B cell (primary cell): ENCODE data around the gene ZNF580. TPM values are rescaled to one million over a fixed set of nuclear protein-coding genes. Genes with fewer than 3 reads are reported as not detected.

ENCODE experiments used
- ATAC-seq: fragments of 200-7000 bp; cut with Tn5 transposase; one replicate; pipeline ENCODE4 v1.10.0; 2021; ENCODE audit warnings: low read depth, mild to moderate bottlenecking, moderate number of reproducible peaks, moderate library complexity
- CTCF ChIA-PET: fragments of 350-600 bp; sonication (Branson Sonifier 250); formaldehyde crosslinking; loops from one replicate; lab custom pipeline; 2021; ENCODE audit warnings: antibody characterized with exemption, inconsistent platforms; lab: Charles Lee
- POLR2A ChIA-PET: fragments of 350-600 bp; sonication (Branson Sonifier 250); formaldehyde crosslinking; loops from one replicate; lab custom pipeline; 2021; ENCODE audit warnings: antibody characterized with exemption; lab: Charles Lee
- DNase-seq: peaks from one replicate; pipeline ENCODE4 v3.0.0; 2013
- H2AFZ ChIP-seq: 2 replicates; pipeline ENCODE4 v1.6.1; 2012; ENCODE audit warnings: mild to moderate bottlenecking, low read depth, low read length; ENCODE audit not compliant: insufficient read depth, poor library complexity, severe bottlenecking
- H3K27ac ChIP-seq, 2 donors: 1 replicate in 1 of 2; 2 replicates in 1 of 2; pipeline ENCODE4 v1.5.1; 2012 to 2013; ENCODE audit warnings: low read length in 2 of 2, mild to moderate bottlenecking in 2 of 2, moderate library complexity in 1 of 2
- H3K27me3 ChIP-seq, 4 experiments: fragments of 200-600 bp in 1 of 4; sonication (generic) in 1 of 4; replicated peaks in 1 of 4; 1 replicate in 2 of 4; 2 replicates in 2 of 4; pipeline versions ENCODE4 v1.6.1 to v1.7.0; 2013 to 2016; ENCODE audit warnings: low read length in 3 of 4, mild to moderate bottlenecking in 2 of 4, mixed read lengths in 1 of 4, moderate library complexity in 1 of 4; ENCODE audit not compliant: insufficient read depth in 4 of 4, control insufficient read depth in 3 of 4; ENCODE audit errors: control extremely low read depth in 1 of 4
- H3K36me3 ChIP-seq, 2 experiments: replicated peaks in 1 of 2; 1 replicate in 1 of 2; 2 replicates in 1 of 2; pipeline versions ENCODE4 v1.6.1 to v1.7.1; 2013; ENCODE audit warnings: low read length in 1 of 2; ENCODE audit not compliant: insufficient read depth in 2 of 2, control insufficient read depth in 1 of 2; ENCODE audit errors: control extremely low read depth in 1 of 2, extremely low read depth in 1 of 2
- H3K4me1 ChIP-seq, 2 donors: fragments of 200-600 bp in 1 of 2; sonication (generic) in 1 of 2; 1 replicate in 1 of 2; 2 replicates in 1 of 2; pipeline versions ENCODE4 v1.5.1 to v1.6.1; 2013 to 2017; ENCODE audit warnings: low read length in 2 of 2; ENCODE audit not compliant: control insufficient read depth in 2 of 2, insufficient read depth in 2 of 2
- H3K4me2 ChIP-seq: replicated peaks from 2 replicates; pipeline ENCODE3; 2012; ENCODE audit warnings: mild to moderate bottlenecking, low read depth, low read length; ENCODE audit not compliant: poor library complexity, severe bottlenecking
- H3K4me3 ChIP-seq, 5 experiments: fragments of 200-600 bp in 1 of 5; sonication (generic) in 1 of 5; 1 replicate in 3 of 5; 2 replicates in 2 of 5; pipeline versions ENCODE4 v1.5.1 to v1.7.0; 2011 to 2016; ENCODE audit warnings: low read length in 4 of 5, mild to moderate bottlenecking in 4 of 5, low read depth in 2 of 5, control low read depth in 1 of 5, moderate library complexity in 1 of 5; ENCODE audit not compliant: insufficient read depth in 1 of 5; ENCODE audit errors: control extremely low read depth in 1 of 5, extremely low read depth in 1 of 5
- H3K79me2 ChIP-seq: fragments of 200-600 bp; sonication (generic); one replicate; pipeline ENCODE4 v1.6.0; 2016; ENCODE audit warnings: low read length; ENCODE audit not compliant: control insufficient read depth, insufficient read depth
- H3K9ac ChIP-seq: fragments of 200-600 bp; sonication (generic); 2 replicates; pipeline ENCODE4 v1.6.1; 2017; ENCODE audit warnings: mild to moderate bottlenecking, low read length, moderate library complexity
- H3K9me3 ChIP-seq, 3 donors: one replicate each; pipeline versions ENCODE4 v1.6.1 to v1.7.1; 2013; ENCODE audit warnings: low read length in 2 of 3; ENCODE audit not compliant: control insufficient read depth in 2 of 3, insufficient read depth in 1 of 3; ENCODE audit errors: control extremely low read depth in 1 of 3
- H4K20me1 ChIP-seq: 2 replicates; pipeline ENCODE4 v1.6.0; 2012; ENCODE audit warnings: mild to moderate bottlenecking, low read length; ENCODE audit not compliant: insufficient read depth, control insufficient read depth, poor library complexity, severe bottlenecking
- H3K27ac Mint-ChIP-seq: one replicate; pipeline ENCODE4 v1.8.0; 2021; ENCODE audit warnings: mixed read lengths
- H3K27me3 Mint-ChIP-seq: one replicate; pipeline ENCODE4 v1.8.0; 2021; ENCODE audit warnings: mixed read lengths
- H3K4me1 Mint-ChIP-seq: one replicate; pipeline ENCODE4 v1.8.0; 2021; ENCODE audit warnings: mixed read lengths
- H3K4me3 Mint-ChIP-seq: one replicate; pipeline ENCODE4 v1.8.0; 2021; ENCODE audit warnings: mixed read lengths
- H3K9me3 Mint-ChIP-seq: one replicate; pipeline ENCODE4 v1.8.0; 2022; ENCODE audit warnings: mixed read lengths; ENCODE audit not compliant: insufficient read depth
- CTCF ChIP-seq: fragments of 200-600 bp; IDR thresholded peaks from one replicate; pipeline ENCODE4 v1.8.0; 2022; ENCODE audit warnings: antibody characterized with exemption, mild to moderate bottlenecking
- EZH2 ChIP-seq: IDR thresholded peaks from 2 replicates; pipeline ENCODE4 v1.6.1; 2012; ENCODE audit warnings: borderline replicate concordance, low read depth, mild to moderate bottlenecking, moderate library complexity, low read length; ENCODE audit not compliant: insufficient read depth, poor library complexity, severe bottlenecking
- WGBS: methylation state at CpG from one replicate; pipeline ENCODE4 v1.1.5; 2013; ENCODE audit warnings: missing lambda C conversion rate; ENCODE audit not compliant: insufficient coverage; 5-methylcytosine and 5-hydroxymethylcytosine counted together
- intact Hi-C: fragments of 100-400 bp; cut with micrococcal nuclease; formaldehyde crosslinking; loops from one replicate; pipeline ENCODE4 v1.10.0; 2022
- polyA plus RNA-seq: library from polyadenylated mRNA; depleted of rRNA; stranded (reverse); fragments of >200 nt; gene quantifications from 2 replicates; pipeline ENCODE4 v1.2.3, GENCODE V29; 2012
- total RNA-seq, 2 donors: library from RNA; stranded (reverse); fragments of 120-200 nt in 1 of 2; gene quantifications; 1 replicate in 1 of 2; 2 replicates in 1 of 2; pipeline versions ENCODE4 v1.2.3 to v1.2.4, GENCODE V29; 2013 to 2022

ZNF580 gene
- total and polyA plus RNA-seq, 2 donors (not counting 1 experiment from before 2014, with no cell fraction given): 69.8 to 101 TPM

GRCh38 chr19:55598034-55598433, 42.8 kb upstream of the ZNF580 start:
- ChIA-PET POLR2A (interaction anchor here (2.8 kb wide), 1 partner anchor 27 kb away, joined by 58 read pairs; the partner anchor contains the start of gene ZNF784), CTCF (interaction anchor here (2.0 kb wide), 2 partner anchors 34 to 83 kb away, joined by 4 to 11 read pairs; no protein-coding TSS in a partner anchor)
- peaks cover 0 to 19% of the 10 kb centered on the region in 2 experiments for H3K36me3 ChIP-seq
- Mint-ChIP-seq H3K27me3 (no peaks in the 10 kb centered on the region), H3K27ac (peak overlapping the region; percentile 47), H3K4me1 (peaks cover 16% of the 10 kb centered on the region), H3K4me3 (no peak overlapping the region), H3K9me3 (no peaks in the 10 kb centered on the region)
- no peak for DNase-seq
- peaks cover 6 to 14% of the 10 kb centered on the region in 2 donors for H3K4me1 ChIP-seq
- peaks cover 0 to 5% (median 0%) of the 10 kb centered on the region in 3 donors for H3K9me3 ChIP-seq
- no peak overlapping the region for H3K4me3 ChIP-seq
- no peak overlapping the region for H3K4me2 ChIP-seq
- H3K27ac ChIP-seq: no peak overlapping the region
- no peaks in the 10 kb centered on the region for H4K20me1 ChIP-seq
- no peaks in the 10 kb centered on the region for H3K27me3 ChIP-seq
- H3K79me2 ChIP-seq: no peaks in the 10 kb centered on the region
- ATAC-seq: no peak
- TF ChIP-seq CTCF (no peak), EZH2 (no peak)
- no peak overlapping the region for H3K9ac ChIP-seq
- intact Hi-C loops: loop anchor here (2.0 to 5.0 kb wide), 2 partner anchors 17 to 191 kb away; partner anchors contain the start of genes UBE2S and ZNF579
- no peak overlapping the region for H2AFZ ChIP-seq
- WGBS: 97% methylated on average over 8 of the region's 9 CpGs
